C4-2B (cell line): Measurements from ENCODE around the gene STK32C.

Experiments used
- CTCF ChIP-seq: fragments of 450-650 bp; conservative IDR thresholded peaks from 2 replicates; pipeline ENCODE4 v1.5.1; 2017; ENCODE audit warnings: mild to moderate bottlenecking
- ZFX ChIP-seq: fragments of 450-650 bp; IDR thresholded peaks from 2 replicates; pipeline ENCODE4 v1.6.1; 2017

- TF ChIP-seq CTCF = no peak
- no peak for TF ChIP-seq ZFX
These were observed 36.6 kb upstream of the STK32C start for GRCh38 chr10:132344386-132344785.
